HepG2 (cell line): ENCODE data around the gene SPIRE1. TPM values are rescaled to one million over a fixed set of nuclear protein-coding genes. Genes with fewer than 3 reads are reported as not detected.
A peak's percentile ranks its signal among the peaks of the same experiment; 100 is the strongest.

Experiments
- ATAC-seq: fragments of 200-7000 bp; cut with Tn5 transposase; 3 replicates; pipeline ENCODE4 v1.9.1; 2020; ENCODE audit warnings: mild to moderate bottlenecking, moderate library complexity
- BruUV-seq: library from RNA; stranded (reverse); fragments of 400-500 nt; replicated peaks from 2 replicates; lab custom pipeline; 2021; lab: Mats Ljungman, UMichigan
- CTCF ChIA-PET: fragments of 300-600 bp; formaldehyde crosslinking; extraction: SDS; loops from one replicate; lab custom pipeline; 2021; ENCODE audit warnings: low total read pairs, inconsistent platforms, low intra/inter-chr PET ratio; lab: Yijun Ruan, JAX
- POLR2A ChIA-PET: fragments of 350-600 bp; sonication (Branson Sonifier 250); formaldehyde crosslinking; loops from one replicate; lab custom pipeline; 2020; ENCODE audit warnings: antibody characterized with exemption, inconsistent platforms; lab: Yijun Ruan, JAX
- DNase-seq: peaks from one replicate; pipeline ENCODE4 v3.0.0-alpha.2; 2015; ENCODE audit warnings: low spot score
- FAIRE-seq: peaks from 3 replicates; lab custom pipeline; 2011; peaks lifted over from hg19 to GRCh38; lab: Jason Lieb, UNC
- H2AFZ ChIP-seq: one replicate; pipeline ENCODE4 v1.6.1; 2011; ENCODE audit warnings: low read length, inconsistent platforms
- H3K27ac ChIP-seq: fragments of 300-600 bp; 3 replicates; pipeline ENCODE4 v1.8.0; 2011; ENCODE audit warnings: mixed run types, mild to moderate bottlenecking, mixed read lengths, low read length, inconsistent platforms; ENCODE audit not compliant: insufficient read depth; ENCODE audit errors: extremely low read length
- H3K27me3 ChIP-seq, 2 experiments: fragments of 200-600 bp in 1 of 2; 2 replicates in 1 of 2; 3 replicates in 1 of 2; pipeline versions ENCODE4 v1.6.0 to v1.8.0; 2011; ENCODE audit warnings: low read length in 2 of 2, mild to moderate bottlenecking in 2 of 2, moderate library complexity in 2 of 2, inconsistent platforms in 1 of 2; ENCODE audit not compliant: insufficient read depth in 2 of 2, control insufficient read depth in 1 of 2
- H3K36me3 ChIP-seq, 2 experiments: fragments of 200-600 bp in 1 of 2; replicated peaks in 1 of 2; 2 replicates in 1 of 2; 3 replicates in 1 of 2; pipeline versions ENCODE4 v1.5.1 to v1.8.0; 2011; ENCODE audit warnings: low read length in 2 of 2, inconsistent platforms in 1 of 2; ENCODE audit not compliant: insufficient read depth in 2 of 2, control insufficient read depth in 1 of 2
- H3K4me1 ChIP-seq: 2 replicates; pipeline ENCODE4 v1.5.1; 2012; ENCODE audit warnings: low read length, inconsistent platforms; ENCODE audit not compliant: insufficient read depth
- H3K4me2 ChIP-seq: 2 replicates; pipeline ENCODE4 v1.6.0; 2011; ENCODE audit warnings: low read depth, low read length, inconsistent platforms
- H3K4me3 ChIP-seq, 3 experiments: fragments of 200-600 bp in 1 of 3; sonication (generic), shearing (Covaris generic) in 1 of 3; replicated peaks in 1 of 3; 2 replicates each; pipeline ENCODE4 v1.5.1; 2011 to 2016; ENCODE audit warnings: low read length in 3 of 3, inconsistent platforms in 2 of 3, low read depth in 2 of 3, mild to moderate bottlenecking in 2 of 3, control low read depth in 1 of 3, mixed read lengths in 1 of 3; ENCODE audit not compliant: insufficient read depth in 1 of 3
- H3K79me2 ChIP-seq: one replicate; pipeline ENCODE4 v1.6.1; 2011; ENCODE audit warnings: low read length, inconsistent platforms; ENCODE audit not compliant: insufficient read depth
- H3K9ac ChIP-seq: 2 replicates; pipeline ENCODE4 v1.6.0; 2011; ENCODE audit warnings: mild to moderate bottlenecking, low read depth, low read length, inconsistent platforms; ENCODE audit not compliant: insufficient read depth
- H3K9me3 ChIP-seq: 2 replicates; pipeline ENCODE4 v1.5.1; 2012; ENCODE audit warnings: mild to moderate bottlenecking, low read length
- H4K20me1 ChIP-seq: 2 replicates; pipeline ENCODE4 v1.6.0; 2011; ENCODE audit warnings: inconsistent platforms, mild to moderate bottlenecking, low read length, moderate library complexity; ENCODE audit not compliant: insufficient read depth
- ARNT ChIP-seq: fragments of 450-650 bp; IDR thresholded peaks from 2 replicates; pipeline ENCODE4 v1.6.1; 2017
- CREBL2 ChIP-seq: sonication (generic); formaldehyde crosslinking; IDR thresholded peaks from 2 replicates; pipeline ENCODE4 v1.8.1; 2023; ENCODE audit warnings: missing genetic modification reagents, mild to moderate bottlenecking, borderline replicate concordance
- FOXO1 ChIP-seq: sonication (generic); formaldehyde crosslinking; IDR thresholded peaks from 2 replicates; pipeline ENCODE4 v1.4.0; 2020; ENCODE audit warnings: missing genetic modification reagents
- FOXO4 ChIP-seq: sonication (generic); formaldehyde crosslinking; conservative IDR thresholded peaks from 2 replicates; pipeline ENCODE4 v1.8.1; 2023; ENCODE audit warnings: missing genetic modification reagents
- HCFC1 ChIP-seq: fragments of 150-350 bp; IDR thresholded peaks from 2 replicates; pipeline ENCODE4 v1.6.1; 2014; ENCODE audit warnings: low read depth, low read length
- LRRFIP1 ChIP-seq: sonication (generic); formaldehyde crosslinking; conservative IDR thresholded peaks from 2 replicates; pipeline ENCODE4 v1.4.0; 2020; ENCODE audit warnings: missing genetic modification reagents
- SIX4 ChIP-seq: sonication (generic); formaldehyde crosslinking; IDR thresholded peaks from 2 replicates; pipeline ENCODE4 v1.4.0; 2020; ENCODE audit warnings: missing genetic modification reagents
- SKI ChIP-seq: fragments of 450-650 bp; IDR thresholded peaks from one replicate; pipeline ENCODE4 v1.6.1; 2018; ENCODE audit warnings: mild to moderate bottlenecking; ENCODE audit not compliant: partially characterized antibody
- SNRNP70 ChIP-seq: fragments of 200-400 bp; formaldehyde crosslinking; IDR thresholded peaks from 2 replicates; pipeline ENCODE4 v1.6.1; 2017; ENCODE audit warnings: mild to moderate bottlenecking, low read depth, low read length, moderate library complexity
- SOX6 ChIP-seq, 2 experiments: fragments of 450-650 bp in 1 of 2; sonication (generic) in 1 of 2; formaldehyde crosslinking in 1 of 2; IDR thresholded peaks; 2 replicates each; pipeline versions ENCODE4 v1.4.0 to v1.6.1; 2017 to 2020; ENCODE audit warnings: antibody characterized with exemption in 1 of 2, mild to moderate bottlenecking in 1 of 2, missing genetic modification reagents in 1 of 2
- TAF15 ChIP-seq: fragments of 200-400 bp; formaldehyde crosslinking; IDR thresholded peaks from one replicate; pipeline ENCODE4 v1.6.1; 2018; ENCODE audit warnings: mild to moderate bottlenecking, low read depth, low read length; ENCODE audit not compliant: poor library complexity, severe bottlenecking
- ZFP36L1 ChIP-seq: sonication (generic); formaldehyde crosslinking; IDR thresholded peaks from 2 replicates; pipeline ENCODE4 v1.8.0; 2022; ENCODE audit warnings: mild to moderate bottlenecking, missing genetic modification reagents, moderate library complexity
- ZNF274 ChIP-seq: sonication (generic); formaldehyde crosslinking; IDR thresholded peaks from 2 replicates; pipeline ENCODE4 v1.5.1; 2020; ENCODE audit warnings: mild to moderate bottlenecking, missing genetic modification reagents
- ZNF343 ChIP-seq: sonication (generic); formaldehyde crosslinking; IDR thresholded peaks from 2 replicates; pipeline ENCODE4 v1.4.0; 2020; ENCODE audit warnings: mild to moderate bottlenecking, missing genetic modification reagents
- WGBS: methylation state at CpG from one replicate; pipeline ENCODE4 v1.1.6; 2017; ENCODE audit warnings: low lambda C conversion rate; 5-methylcytosine and 5-hydroxymethylcytosine counted together
- in situ Hi-C: cut with HindIII; loops from 2 replicates; pipeline ENCODE4 v1.10.0; 2017; ENCODE audit warnings: low pct_unique_long_range_greater_than_20kb; ENCODE audit not compliant: extremely low pct_ligation_motif_present
- intact Hi-C: fragments of 100-400 bp; cut with micrococcal nuclease; formaldehyde crosslinking; loops from one replicate; pipeline ENCODE4 v1.10.0; 2022; ENCODE audit not compliant: unreplicated experiment
- polyA plus RNA-seq, 8 experiments: library from polyadenylated mRNA; depleted of rRNA in 3 of 8; stranded (reverse) in 7 of 8; unstranded in 1 of 8; fragments of >200 nt; fragmentation: Illumina TruSeq in 4 of 8; extraction: Trizol in 4 of 8; gene quantifications; 2 replicates each; pipeline versions ENCODE4 v1.2.1 to v1.2.3, GENCODE V29; 2011 to 2016; ENCODE audit warnings: low read depth in 4 of 8, missing spikeins in 1 of 8, mixed read lengths in 1 of 8; ENCODE audit not compliant: insufficient read depth in 1 of 8
- total RNA-seq, 5 experiments: library from RNA; depleted of rRNA; stranded (reverse); fragments of >200 nt; fragmentation: Illumina TruSeq; extraction: Trizol; gene quantifications; 2 replicates each; pipeline ENCODE4 v1.2.3, GENCODE V29; 2016; ENCODE audit warnings: low read depth in 1 of 5

The SPIRE1 gene
- total and polyA plus RNA-seq, 2 of the 13 experiments (the other 11 are each of a cell fraction or from before 2014, with no cell fraction given): 9.9 to 21.3 TPM

- no TSS peak for BruUV-seq
- no peak for FAIRE-seq
- Histone ChIP-seq H2AFZ (no peak overlapping the region), H3K27ac (no peak overlapping the region), H3K36me3 (no peaks in the 10 kb centered on the region), H3K79me2 (no peaks in the 10 kb centered on the region), H3K9me3 (no peaks in the 10 kb centered on the region), H3K9ac (no peak overlapping the region)
- intact Hi-C loops (loop anchor here (5.0 kb wide), 1 partner anchor 43 kb away; no protein-coding TSS in a partner anchor), in situ Hi-C loops (no loop called here)
- TF ChIP-seq CREBL2 (CRISPR knock-in tag): no peak
- no peak for TF ChIP-seq ZFP36L1 (CRISPR knock-in tag)
- TF ChIP-seq, all 625 proteins: peak for 0
- no peak overlapping the region for H3K4me3 ChIP-seq
- no peak overlapping the region for H3K4me2 ChIP-seq
- ATAC-seq: no peak
- no peaks in the 10 kb centered on the region for H3K27me3 ChIP-seq
- H3K4me1 ChIP-seq: peaks cover 57% of the 10 kb centered on the region
- no peak for DNase-seq
- H4K20me1 ChIP-seq: no peaks in the 10 kb centered on the region
- POLR2A ChIA-PET: no interaction called here
- CTCF ChIA-PET: no interaction called here
Measured at GRCh38 chr18:12599543-12599942, 58.4 kb downstream of the SPIRE1 start.

- 86% methylated on average over 3 of the region's 3 CpGs for WGBS
- peaks cover 63% of the 10 kb centered on the region for H3K4me1 ChIP-seq
- H4K20me1 ChIP-seq: no peaks in the 10 kb centered on the region
- intact Hi-C loops (loop anchor here (5.0 kb wide), 1 partner anchor 44 kb away; no protein-coding TSS in a partner anchor), in situ Hi-C loops (no loop called here)
- no peak overlapping the region for H3K4me3 ChIP-seq
- H3K9me3 ChIP-seq: no peaks in the 10 kb centered on the region
- no peak overlapping the region for H3K9ac ChIP-seq
- H3K4me2 ChIP-seq: peak overlapping the region; percentile 16; the same call in 1 of the 2 replicates
- no peaks in the 10 kb centered on the region for H3K27me3 ChIP-seq
- no peaks in the 10 kb centered on the region for H3K36me3 ChIP-seq
- CTCF ChIA-PET: no interaction called here
- FAIRE-seq: no peak
- H3K79me2 ChIP-seq: no peaks in the 10 kb centered on the region
- POLR2A ChIA-PET: interaction anchor here (1.3 to 1.6 kb wide), 2 partner anchors 8 to 9 kb away, joined by 3 to 13 read pairs; no protein-coding TSS in a partner anchor
- H2AFZ ChIP-seq: no peak overlapping the region
- DNase-seq: no peak
- ATAC-seq: no peak
- H3K27ac ChIP-seq: peak overlapping the region; percentile 28
- no TSS peak for BruUV-seq
- no peak for TF ChIP-seq HCFC1
- no peak for TF ChIP-seq TAF15
- no peak for TF ChIP-seq FOXO1
- TF ChIP-seq ZNF343 (CRISPR knock-in tag): no peak
- TF ChIP-seq ARNT: no peak
- TF ChIP-seq SOX6 (IDR thresholded peaks at IDR 0.05): no peak
- no peak for TF ChIP-seq SOX6 (CRISPR knock-in tag; IDR thresholded peaks at IDR 0.05)
- no peak for TF ChIP-seq SKI
- no peak for TF ChIP-seq FOXO4 (CRISPR knock-in tag)
- TF ChIP-seq ZNF274 (CRISPR knock-in tag): no peak
- no peak for TF ChIP-seq LRRFIP1 (CRISPR knock-in tag)
- no peak for TF ChIP-seq SIX4 (CRISPR knock-in tag)
- no peak for TF ChIP-seq SNRNP70
Measured at GRCh38 chr18:12598181-12598930, 59.6 kb downstream of the SPIRE1 start.
